NK-92 treated with Interleukin-12 subunit alpha and Interleukin-12 subunit beta, amount 100 ng/mL, for 24 hours (cell line): ENCODE measurements around the gene FITM1.
A peak's percentile ranks its signal among the peaks of the same experiment; 100 is the strongest.

Source experiments
- DNase-seq: peaks from one replicate; lab custom pipeline; 2025; lab: John Stamatoyannopoulos, UW

Gene FITM1

DNA sequence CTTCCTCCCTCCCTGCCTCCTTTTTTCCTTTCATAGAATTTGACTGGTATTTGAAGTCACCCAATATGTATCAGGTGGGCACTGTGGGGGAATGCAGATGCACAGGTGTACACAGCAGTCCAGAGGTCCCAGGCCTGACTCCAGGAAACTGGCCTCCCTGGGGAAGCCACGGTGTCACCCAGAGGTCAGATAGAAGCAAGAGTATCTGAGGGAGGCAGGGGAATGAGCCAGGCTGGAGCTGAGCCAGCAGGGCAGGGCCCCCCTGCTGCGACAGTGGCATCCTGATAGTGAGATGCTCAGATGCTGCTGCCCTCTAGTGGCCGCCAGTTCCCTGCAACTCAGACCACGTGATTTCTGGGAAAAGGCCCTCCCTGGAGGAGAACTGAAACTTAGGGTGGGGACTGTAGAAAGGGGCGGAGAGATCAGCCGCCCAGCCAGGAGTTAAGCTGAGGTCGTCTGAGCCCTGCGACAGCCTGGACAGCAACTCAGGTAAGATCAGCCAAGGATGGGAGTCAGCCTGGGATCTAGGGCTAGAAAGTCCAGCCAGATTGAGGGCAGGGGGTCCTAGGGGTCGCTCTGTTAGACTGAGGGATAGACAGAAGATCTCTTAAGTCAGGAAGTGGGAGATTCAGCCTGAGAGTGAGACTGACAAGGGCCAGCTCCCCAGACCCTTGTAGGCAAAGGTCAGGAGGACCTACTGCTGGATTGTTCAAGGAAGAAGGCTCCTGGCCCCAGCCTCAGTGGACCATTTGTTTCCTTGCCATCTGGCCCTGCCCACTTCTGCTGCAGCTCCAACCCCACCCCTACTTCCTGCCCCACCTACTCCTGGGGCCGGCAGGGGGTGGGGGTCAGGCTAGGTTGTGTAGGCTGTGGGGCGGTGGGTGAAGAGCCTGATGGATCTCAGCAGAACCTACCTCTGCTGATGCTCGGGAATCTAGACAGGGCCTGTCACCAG lies 30.7 kb downstream of the FITM1 start, which contains the start of gene IRF9:
TSS of gene IRF9 (plus strand) at position 416 of the 955 bp plus-strand sequence. CDS start 880 bp downstream, outside the sequence.
- DNase-seq: peak; percentile 88

DNA sequence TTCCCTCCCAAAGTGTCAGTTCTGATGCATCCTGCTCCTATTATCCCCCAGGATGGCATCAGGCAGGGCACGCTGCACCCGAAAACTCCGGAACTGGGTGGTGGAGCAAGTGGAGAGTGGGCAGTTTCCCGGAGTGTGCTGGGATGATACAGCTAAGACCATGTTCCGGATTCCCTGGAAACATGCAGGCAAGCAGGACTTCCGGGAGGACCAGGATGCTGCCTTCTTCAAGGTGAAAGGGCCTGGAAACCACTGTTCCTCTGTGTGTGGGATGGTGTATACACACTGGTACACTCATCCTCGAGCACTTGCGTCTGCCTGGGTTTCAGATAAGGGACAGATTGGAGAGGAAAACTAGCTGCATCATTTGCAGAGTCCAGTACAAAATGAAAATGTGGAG lies 31.6 kb downstream of the FITM1 start:
- no peak for DNase-seq

DNA sequence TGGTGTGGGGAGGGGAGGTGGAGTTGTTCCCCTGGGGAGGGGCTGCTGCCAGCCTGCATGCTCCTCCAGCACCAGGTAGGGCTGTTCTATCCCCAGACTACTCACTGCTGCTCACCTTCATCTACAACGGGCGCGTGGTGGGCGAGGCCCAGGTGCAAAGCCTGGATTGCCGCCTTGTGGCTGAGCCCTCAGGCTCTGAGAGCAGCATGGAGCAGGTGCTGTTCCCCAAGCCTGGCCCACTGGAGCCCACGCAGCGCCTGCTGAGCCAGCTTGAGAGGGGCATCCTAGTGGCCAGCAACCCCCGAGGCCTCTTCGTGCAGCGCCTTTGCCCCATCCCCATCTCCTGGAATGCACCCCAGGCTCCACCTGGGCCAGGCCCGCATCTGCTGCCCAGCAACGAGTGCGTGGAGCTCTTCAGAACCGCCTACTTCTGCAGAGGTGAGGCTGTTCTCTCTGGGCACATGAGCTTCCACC lies 34.1 kb downstream of the FITM1 start:
- no peak for DNase-seq

DNA sequence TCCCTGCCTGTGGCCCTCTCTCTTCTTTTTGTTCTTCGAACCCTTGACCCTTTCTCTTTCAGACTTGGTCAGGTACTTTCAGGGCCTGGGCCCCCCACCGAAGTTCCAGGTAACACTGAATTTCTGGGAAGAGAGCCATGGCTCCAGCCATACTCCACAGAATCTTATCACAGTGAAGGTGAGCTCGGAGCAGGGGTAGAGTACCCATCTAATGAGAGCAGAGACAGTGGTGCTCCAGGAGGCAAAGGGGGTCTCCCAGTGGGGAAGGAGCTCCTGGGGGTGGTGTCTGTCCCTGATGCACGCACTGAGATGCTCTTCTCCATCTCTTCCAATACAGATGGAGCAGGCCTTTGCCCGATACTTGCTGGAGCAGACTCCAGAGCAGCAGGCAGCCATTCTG lies 35.3 kb downstream of the FITM1 start:
- no peak for DNase-seq

- no peak for DNase-seq
Measured at GRCh38 chr14:24167469-24168114, 37.1 kb downstream of the FITM1 start.

GRCh38 chr14:24171422-24172260 lies 41.2 kb downstream of the FITM1 start, which contains the start of gene REC8:
REC8 (plus strand) TSS chr14:24172080; CDS start chr14:24172553, 473 bp downstream.
- no peak for DNase-seq

DNA sequence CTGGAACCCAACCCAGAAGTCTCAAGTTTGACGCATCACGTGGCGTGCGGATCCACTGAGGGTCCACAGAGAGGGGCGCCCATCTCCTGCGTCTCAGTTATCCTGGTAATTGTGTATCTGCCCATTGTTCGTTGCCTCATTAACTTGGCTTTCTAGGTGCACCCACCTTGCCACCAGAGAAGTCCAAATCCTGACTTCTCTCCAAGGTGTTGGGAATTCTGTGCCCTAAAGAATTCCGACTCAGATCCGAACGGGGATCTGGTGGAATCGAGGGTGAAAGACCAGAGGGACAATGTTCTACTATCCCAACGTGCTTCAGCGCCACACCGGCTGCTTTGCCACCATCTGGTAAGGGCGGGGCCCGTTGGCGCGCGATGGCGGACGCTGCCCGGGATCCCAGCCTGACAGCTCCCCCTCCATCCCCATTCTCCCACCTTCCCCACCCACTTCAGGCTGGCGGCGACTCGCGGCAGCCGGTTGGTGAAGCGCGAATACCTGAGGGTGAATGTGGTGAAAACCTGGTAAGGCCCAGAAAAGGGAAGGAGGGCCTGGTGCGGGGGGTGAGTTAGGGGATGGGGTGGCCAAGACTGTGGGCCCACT lies 41.9 kb downstream of the FITM1 start:
- DNase-seq: no peak

DNA sequence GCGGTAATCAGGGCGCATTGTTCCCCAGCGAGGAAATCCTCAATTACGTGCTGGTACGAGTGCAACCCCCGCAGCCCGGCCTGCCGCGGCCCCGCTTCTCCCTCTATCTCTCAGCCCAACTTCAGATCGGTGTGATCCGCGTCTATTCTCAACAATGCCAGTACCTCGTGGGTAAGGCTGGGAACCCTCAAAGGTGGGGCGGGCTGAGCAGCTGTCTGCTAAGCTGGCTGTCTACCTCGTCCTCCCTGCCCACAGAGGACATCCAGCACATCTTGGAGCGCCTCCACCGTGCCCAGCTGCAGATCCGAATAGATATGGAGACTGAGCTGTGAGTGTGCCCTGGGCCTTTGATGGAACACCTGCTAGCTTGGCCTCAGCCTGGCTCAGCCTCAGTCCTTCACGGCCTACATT lies 42.4 kb downstream of the FITM1 start:
- no peak for DNase-seq

GRCh38 chr14:24176599-24176998 lies 46.1 kb downstream of the FITM1 start:
- DNase-seq: no peak

GRCh38 chr14:24177041-24177825 lies 46.8 kb downstream of the FITM1 start:
- no peak for DNase-seq

- DNase-seq: no peak
Measured at GRCh38 chr14:24177891-24178290, 47.4 kb downstream of the FITM1 start.

- DNase-seq: no peak
Measured at GRCh38 chr14:24178399-24179178, 48.1 kb downstream of the FITM1 start.

- no peak for DNase-seq
Measured at GRCh38 chr14:24179294-24179960, 49.0 kb downstream of the FITM1 start.

GRCh38 chr14:24179961-24180796 lies 49.7 kb downstream of the FITM1 start:
- no peak for DNase-seq

DNA sequence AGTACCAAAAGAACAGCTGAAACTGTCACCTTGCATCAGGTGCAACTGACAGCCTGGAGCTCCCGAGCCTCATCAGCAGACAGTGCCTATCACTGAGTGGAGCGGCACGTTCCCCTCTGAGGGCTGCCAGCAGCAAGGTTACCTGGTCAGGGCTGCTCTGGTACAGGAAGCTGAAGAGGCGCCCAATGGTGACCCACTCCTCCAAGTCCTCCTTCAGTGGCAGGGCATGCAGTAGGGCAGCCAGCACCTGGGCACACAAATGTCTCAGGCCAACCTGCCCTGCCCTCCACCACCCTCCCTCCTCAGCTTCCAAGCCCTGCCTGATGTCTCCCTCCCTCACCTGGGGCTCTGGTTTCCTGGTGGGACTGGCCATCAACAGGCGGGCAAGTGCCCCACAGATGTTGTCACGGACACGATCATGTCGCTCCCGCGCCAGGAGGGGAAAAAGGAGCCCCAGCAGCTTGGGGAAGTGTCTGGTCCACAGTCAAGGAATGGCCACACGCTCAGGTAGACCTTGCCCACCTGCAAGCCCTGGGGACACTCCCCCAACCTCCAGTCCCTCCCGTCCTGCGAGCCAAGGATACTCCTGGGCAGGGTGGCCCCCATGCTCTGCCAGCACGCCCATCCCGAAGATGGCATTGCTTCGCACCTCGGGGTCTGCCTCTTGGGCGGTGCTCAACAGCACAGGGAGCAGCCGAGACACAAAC lies 51.1 kb downstream of the FITM1 start:
- no peak for DNase-seq
